COLO829 (cell line): ENCODE data around the gene MED13L.
A peak's percentile ranks its signal among the peaks of the same experiment; 100 is the strongest.
"Not testable (repeated sequence)": the region's sequence is repeated elsewhere in the genome, so short reads cannot be mapped to it uniquely, and the experiment has no call there.

Experiments used
- DNase-seq: peaks from one replicate; pipeline ENCODE4 v3.0.0; 2012; ENCODE audit warnings: low spot score

MED13L gene

DNA sequence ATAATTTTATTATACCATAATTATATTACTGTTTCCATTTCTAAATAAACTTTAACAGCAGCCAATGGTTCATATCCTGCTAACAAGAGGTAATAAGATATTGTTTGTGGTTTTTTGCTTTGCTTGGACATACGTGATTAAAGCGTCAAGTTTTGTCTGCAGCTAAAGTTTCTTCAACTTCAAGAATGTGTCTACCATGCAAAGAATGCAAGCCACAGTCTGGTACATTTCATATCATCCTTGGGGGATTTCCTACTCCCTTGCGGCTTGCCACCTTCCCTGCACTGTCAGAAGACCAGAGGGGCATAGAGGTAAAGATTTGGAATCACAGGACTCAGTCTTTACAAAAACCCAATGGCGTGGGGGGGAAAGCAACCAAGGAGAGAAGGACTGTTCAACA lies 125.2 kb downstream of the MED13L start:
- no peak for DNase-seq

DNA sequence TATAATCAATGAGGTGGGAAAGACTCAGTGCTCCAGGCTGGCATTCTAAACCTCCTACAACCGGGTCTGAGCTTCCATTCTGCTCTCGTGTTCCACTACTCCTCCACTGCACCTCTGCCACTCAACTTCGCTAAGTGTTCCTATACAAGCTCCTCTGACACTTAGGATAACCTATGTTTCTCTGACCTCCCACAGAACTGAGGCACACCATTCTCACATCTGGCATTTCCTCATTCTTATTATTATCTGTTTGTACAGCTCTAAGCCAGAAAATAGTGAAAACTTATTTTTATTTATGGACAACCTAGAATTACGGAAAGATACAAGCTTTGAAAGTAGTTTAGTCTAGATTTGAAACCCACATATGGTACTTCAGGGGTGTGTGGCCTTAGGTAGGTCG lies 127.0 kb downstream of the MED13L start:
- DNase-seq: no peak

DNA sequence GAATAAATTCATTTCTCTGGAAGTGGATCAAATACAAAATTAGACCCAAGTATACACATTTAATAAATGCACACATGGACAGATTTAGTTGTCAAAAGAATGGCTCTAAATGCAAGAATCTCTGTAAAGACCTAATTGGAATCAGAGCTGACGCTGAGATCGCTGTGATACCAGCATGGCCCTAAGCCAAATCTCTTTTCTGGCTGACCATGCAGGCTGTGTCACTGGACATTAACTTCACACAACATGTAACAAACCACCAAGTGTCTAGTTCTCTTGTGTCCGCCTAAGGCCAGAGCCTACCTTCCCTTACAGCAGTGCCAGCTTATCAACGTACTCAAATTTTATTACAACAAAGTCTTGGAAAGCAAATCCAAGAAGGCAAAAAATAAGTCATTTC lies 127.5 kb downstream of the MED13L start:
- DNase-seq: no peak

DNA sequence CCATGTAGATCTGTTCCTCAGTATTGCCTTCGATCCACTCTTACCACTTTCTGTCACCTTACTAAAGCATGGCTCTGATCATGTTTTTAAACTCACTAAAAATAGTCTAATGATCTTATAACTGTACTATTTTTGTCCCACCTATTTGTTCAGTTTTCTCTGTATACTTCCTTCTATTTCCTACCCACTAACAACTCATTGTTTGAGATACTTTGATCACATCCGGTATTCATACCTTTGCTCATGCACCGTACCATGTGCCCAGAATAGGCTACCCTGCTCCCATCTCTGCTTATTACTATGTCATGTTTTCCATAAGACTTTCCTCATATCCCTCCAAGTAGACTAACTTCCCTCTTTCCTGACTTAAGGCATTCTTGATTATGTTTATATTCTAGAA lies 128.6 kb downstream of the MED13L start:
- no peak for DNase-seq

DNA sequence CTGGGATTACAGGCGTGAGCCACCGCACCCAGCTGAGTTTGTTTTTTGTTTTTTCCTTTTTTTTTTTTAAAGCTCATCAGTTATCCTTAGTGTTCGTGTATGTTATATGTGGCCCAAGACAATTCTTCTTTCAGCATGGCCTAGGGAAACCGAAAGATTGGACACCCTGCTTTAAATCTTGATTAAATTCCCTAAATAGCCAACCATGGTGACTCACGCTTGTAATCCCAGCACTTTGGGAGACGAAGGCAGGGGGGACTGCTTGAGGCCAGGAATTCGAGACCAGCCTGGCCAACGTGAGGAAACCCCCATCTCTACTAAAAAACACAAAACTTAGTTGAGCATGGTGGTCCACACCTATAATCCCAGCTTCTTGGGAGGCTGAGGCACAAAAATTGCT lies 131.1 kb downstream of the MED13L start:
- no peak for DNase-seq

DNA sequence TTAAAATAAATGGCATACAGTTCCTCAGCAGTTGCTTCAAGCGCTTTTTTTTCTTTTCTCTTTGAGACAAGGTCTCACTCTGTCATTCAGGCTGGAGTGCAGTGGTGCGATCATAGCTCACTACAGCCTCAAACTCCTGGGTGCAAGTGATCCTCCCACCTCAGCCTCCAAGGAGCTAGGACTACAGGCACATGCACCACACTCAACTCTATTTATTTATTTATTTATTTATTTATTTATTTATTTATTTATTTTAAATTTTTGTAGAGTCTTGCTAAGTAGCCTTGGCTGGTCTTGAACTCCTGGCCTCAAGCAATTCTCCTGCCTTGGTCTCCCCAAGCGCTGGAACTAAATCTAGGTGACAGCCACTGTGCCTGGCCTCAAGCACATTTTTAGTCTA lies 132.0 kb downstream of the MED13L start:
- DNase-seq: no peak

DNA sequence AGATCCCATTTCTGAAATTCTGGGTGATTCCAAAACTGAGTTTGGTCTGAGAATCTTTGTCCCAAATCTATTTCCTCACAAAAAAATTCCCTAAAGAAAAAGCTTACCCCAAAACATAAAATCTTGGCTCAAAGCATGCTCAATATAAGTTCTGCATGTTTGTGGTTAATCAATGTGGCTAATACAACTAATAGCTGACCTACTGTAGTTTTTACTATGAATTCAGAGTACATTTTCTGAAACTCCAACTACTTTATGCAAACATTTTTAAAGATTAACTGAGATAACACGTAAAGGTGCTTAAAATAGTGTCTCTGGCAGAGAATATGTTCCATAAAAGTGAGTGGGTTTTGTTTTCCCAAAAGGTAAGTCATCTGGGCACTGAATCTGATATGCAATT lies 133.1 kb downstream of the MED13L start:
- DNase-seq: no peak

DNA sequence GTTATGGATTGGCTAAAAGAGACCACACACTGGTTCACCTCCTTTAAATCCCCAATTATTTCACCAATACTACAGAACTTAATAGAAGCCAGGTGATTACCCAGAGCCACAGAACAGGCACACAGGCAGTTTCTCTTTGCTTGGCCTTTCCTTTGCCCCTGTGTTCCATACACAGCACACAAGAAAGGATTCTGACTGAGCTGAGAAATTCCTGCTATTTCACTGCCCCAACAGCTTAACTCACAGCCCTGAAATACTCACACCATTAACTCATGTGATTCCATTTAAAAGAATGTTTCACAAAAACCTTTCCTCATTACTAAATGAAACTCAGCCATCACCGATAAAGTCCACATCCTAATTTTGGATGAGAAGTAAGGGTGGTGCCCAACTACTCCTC lies 133.6 kb downstream of the MED13L start:
- DNase-seq: no peak

DNA sequence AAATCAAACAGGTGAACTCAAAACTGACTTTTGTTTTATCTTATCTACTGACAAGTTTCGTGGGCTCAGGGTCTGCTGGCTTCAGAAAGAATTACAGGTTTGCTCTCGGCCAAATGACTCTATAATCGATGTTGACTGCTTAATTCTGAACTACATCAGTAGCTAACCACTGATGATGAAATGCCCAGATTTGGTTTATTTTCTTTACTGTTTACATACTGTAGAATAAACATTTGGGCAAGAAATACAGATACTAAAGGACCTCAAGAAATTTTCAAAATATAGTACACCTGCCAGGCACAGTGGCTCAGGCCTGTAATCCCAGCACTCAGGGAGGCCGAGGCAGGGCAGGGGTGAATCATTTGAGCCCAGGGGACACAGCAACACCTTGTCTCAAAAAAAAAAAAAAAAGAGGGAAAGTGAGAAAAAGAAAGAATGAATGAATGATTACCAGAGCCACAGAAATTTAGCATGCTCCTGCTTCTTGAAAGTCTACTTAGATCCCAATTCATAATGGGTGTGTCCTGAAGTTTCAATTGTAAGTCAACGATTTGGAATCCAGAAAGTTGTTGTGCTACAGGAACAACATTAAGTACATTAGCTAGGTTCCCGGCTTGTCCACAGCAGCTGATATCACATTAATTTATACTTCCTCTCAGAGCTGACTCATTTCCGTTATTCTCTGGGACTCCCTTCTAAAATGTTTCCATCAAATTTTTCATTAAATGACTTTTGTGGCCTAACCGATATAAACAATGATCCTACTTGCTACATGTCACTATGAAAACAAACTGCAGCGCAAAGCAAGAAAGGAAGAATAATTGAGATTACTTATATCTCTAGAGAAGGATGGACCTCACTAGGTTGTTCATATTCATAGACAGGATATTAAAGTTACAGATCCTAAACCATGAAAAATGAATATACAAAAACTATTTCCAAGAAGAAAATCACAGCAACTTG lies 134.3 kb downstream of the MED13L start:
- peak; percentile 70 for DNase-seq

DNA sequence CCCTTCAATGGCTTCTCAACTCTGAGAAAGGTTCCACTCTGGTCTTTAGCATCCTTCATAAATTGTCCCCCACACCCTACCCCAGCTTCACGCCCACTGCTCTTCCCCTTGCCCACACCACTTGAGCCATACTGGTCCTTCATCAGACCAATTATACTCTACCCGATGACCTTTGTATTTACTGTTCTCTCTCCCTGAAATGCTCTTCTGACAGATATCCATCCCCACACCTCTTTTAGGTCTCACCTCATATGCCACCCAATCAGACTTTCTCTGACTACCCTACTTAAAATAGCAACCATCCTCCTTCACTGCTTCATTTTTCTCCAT lies 135.7 kb downstream of the MED13L start:
- DNase-seq: no peak

DNA sequence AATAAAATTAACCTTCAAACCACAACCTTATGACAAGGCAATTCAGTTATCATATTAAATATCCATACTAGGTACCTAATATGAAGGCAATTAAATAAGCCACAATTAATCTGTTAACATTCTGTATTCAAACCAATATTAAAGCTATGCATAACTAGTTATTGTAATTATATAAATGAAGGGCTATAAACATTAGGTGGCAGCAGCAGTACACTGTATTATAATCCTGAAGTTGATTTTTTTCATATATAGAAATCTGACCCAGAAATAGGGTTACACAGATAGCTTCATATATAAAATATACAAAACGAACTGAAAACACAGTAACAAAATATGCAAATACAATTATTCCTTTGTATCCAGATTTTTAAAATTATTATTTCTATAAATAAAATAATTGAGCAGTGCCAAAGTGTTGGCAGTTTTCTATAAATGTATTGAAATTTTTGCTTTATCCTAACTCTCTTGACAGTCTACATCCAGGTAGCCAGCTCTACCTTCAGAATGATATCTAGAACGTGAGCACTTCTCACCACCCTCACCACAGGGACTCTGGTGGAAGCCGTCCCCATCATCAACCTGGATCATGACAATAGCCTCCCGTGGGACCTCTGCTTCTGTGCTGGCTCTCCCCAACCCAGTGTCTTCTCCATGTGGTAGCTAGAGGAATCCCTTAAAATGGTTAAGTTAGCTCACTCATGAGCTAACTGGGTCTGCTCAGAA lies 136.2 kb downstream of the MED13L start:
- no peak for DNase-seq

DNA sequence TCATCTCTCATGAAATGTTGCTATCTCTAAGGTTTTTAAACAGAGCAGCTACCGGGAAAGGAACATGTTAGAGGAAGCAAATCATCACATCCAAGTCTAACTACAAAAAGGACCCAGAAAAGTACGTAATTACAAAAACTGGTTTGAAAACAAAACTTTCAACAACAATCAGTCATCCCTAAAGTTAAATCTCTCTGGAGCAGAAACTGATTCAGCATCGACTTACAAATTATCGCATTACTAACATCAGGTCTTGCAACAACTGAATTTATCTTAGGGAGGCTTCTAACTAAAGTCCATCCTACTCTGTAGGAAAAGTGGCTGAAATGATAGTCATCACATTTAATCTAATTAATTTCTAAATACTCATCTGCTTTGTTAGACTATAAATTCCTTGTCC lies 137.0 kb downstream of the MED13L start:
- DNase-seq: no peak

DNA sequence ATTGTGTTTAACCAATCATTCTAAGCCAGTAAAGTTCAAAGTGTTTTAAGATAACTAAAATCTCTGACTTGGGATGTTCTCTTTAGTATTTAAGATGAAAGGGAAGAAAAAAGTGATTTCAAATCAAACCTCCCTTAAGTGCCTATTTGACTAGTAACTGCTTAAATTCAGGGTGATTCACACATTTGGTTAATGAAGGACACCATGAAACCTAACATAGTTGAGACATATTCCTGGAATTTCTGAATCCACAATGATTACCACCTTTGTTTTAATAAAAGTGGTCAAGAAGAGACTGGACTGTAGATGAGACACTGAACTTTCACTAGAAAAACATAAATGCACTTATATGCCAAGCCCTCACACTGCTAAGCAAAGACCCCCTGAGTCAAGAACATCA lies 138.7 kb downstream of the MED13L start:
- no peak for DNase-seq

DNA sequence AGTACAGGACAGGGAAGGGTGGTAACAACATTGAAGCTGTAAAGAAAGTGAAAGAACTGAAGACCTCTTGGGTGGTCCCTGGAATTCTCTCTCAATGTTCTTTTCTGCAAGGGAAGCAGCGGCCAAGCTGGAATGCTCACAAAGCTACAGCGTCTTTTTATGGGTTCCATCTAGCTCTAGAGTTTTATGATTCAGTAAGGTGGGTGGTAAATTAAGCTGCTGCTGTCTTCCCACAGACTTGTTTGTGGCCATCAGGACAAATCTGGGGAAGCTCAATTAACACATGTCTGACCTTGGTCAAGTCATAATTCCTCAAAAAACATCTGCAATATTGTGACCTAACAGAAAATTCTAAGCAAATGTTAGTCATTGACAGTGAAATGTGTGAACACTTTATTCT lies 139.1 kb downstream of the MED13L start:
- DNase-seq: no peak

DNA sequence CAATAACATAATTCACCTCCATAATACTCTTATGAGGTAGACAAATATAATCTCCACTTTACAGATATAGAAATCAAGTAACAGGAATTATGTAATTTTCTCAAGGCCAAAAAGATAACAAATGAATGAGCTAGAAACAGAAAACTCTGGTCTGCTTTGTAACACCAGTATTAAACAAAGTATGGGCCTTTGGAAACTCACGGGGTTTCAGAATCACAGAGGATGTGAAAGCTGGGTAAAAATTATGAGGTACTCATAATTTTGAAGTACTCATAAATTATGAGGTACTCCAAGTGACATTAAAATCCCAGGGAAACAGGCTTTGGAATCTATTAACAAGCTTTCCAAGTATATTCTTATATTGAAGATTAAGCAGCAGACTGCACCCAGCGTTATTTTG lies 140.2 kb downstream of the MED13L start:
- DNase-seq: no peak

DNA sequence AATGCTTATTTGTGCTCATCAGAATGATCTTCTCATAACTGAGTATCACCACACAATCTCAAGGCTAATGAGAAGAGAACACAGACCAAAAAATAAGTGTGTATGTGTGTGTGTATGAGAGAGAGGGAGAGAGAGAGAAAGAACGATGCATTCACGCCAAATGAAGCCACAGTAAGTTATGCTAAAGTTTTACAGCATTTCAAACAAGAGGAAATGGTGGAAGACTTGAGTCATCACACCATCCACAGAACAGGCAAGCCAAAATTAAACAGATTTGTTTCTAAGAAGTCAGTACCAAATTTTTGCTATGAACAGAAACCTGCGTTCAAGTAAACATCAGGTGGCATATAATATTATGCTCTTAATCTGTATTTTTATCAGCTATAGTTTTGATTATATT lies 141.2 kb downstream of the MED13L start:
- DNase-seq: no peak

DNA sequence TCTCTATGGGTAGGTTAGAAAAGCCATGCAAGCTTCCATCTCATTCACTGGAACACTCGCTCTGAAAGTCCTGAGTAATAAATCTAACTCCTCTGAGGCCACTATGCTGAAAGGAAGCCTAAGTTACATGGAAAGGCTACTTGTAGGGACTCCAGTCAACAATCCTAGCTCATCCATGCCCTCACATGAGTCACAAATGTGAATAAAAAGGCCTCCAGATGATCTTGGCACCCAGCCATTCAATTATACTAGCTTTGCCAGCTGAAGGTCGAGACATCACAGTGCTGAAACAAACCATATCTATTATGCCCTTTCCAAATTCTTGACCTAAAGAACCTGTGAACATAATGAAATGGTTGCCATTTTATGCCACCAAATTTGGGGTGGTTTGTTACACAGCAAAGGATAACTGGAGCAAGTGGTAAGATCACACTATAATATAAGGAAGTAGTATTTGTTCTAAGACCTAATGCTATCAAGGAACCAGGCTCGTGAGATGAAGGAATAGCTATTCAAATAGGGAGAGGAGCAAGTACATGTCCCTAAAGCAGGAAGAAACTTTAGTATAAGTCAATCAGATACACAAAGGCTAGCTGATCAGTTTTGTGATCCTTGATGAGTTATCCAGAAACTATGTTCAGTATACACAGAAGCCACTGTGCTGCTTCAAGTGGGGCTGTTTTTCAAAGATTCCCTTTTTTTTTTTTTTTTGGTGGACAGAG lies 142.1 kb downstream of the MED13L start:
- DNase-seq: peak; percentile 67

DNA sequence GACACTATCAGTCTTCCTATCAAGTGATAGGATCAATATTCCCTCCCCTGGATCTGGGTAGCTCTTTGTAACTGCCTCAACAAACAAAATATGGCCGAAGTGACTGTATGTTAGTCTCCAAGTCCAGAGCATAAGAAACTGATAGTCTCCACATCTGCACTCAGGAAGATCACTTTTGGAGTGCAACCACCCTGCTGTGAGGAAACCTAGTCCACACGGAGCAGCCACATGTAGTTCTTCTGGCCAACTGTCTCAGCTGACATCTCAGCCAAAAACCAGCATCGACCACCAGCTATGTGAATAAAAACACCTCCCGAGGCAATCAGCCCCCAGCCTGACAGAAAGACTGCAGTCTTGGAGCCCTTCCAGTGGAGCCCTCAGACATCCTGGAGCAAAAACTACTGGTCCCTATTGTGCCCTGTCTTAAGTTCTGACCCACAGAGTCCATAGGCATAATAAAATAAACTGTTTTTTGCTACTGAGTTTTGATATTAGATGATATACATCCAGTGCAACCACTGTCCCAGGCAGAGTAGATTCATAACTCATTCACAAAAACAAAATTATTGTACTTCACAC lies 143.8 kb downstream of the MED13L start:
- no peak for DNase-seq

DNA sequence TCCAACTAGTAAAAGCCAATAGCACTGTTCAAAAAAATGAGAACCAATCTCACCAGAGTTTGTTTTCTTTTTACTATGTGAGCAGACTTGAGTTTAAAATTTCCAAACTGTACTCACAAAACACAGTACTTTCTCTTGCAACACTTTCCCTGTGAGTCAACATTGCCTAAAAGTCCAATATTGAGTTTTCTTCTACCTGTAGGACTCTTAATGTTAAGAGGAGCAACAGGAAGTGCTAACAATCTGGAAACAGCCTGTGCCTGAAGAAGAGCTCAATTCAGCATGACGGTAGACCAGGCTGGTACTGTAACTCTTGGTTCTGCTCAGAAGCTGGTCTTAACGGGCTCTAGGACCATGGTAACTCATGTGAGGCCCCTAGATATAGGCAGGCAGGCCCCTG lies 144.3 kb downstream of the MED13L start:
- no peak for DNase-seq

DNA sequence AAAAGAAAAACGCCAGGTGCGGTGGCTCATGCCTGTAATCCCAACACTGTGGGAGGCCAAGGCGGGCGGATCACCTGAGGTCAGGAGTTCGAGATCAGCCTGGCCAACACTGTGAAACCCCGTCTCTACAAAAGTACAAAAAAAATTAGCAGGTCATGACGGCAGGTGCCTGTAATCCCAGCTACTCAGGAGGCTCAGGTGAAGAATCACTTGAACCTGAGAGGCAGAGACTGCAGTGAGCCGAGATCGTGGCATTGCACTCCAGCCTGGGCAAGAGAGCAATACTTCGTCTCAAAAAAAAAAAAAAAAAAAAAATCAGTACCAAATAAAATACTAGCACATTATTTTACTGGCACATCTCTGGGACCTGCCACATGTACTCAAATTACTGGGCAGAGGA lies 145.5 kb downstream of the MED13L start:
- DNase-seq: not testable (repeated sequence)

DNA sequence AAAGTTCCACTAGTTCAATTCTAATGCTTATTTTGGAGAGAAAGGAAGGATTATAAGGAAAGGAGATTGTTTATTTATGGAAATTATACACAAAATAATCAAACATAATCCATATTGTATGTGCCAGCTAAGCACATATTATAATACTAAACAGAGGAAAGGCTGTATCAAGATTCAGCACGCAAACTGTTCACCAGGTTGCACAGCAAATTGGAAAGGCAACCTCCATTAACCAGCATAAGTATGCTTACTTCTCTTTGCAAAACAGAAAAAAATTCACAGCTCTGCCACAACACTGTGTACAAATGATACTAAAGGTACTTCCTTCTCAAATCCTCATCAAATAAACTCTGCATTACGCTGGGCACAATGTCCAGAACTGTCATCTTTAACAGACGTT lies 146.3 kb downstream of the MED13L start:
- DNase-seq: no peak

DNA sequence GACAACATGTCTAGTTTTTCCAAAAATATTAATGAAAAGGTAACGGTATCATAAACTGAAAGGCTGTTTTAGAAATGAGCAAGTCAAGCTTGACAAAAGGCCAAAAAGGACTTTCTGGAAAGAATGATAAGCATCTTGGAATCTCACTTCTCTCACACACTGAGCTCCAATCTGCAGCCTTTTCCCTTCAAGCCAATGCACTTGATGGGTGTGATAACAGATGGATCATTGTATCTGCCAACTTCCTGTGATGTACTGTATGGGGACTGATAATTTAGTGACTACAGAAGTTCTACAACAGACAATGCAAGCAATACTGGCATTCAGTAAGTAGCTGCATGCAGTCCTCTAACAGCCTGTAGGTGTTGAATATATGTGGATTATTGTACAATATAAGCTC lies 147.1 kb downstream of the MED13L start:
- peak; percentile 80 for DNase-seq

DNA sequence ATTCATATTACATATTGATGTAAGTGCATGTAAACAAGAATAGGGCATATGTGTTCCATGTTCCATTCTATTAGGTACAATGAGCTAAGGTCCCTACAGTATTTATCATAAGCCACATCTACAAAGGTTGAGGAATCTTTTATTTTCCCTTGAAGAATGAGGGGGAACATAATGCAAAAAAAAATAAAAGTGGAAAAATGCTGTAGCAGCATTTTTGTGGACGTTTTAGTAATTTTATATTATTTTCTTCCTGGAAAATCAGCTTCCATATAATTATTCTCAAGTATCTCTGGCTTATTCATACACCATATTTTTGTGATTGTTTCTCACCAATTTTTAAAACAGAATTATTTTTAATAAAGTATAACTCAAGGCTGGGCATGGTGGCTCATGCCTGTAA lies 148.7 kb downstream of the MED13L start:
- no peak for DNase-seq
